ENCODE measurements around the gene RRM2. TPM values are rescaled to one million over a fixed set of nuclear protein-coding genes. Genes with fewer than 3 reads are reported as not detected.

The RRM2 gene
- 26.7 TPM for total RNA-seq

DNA sequence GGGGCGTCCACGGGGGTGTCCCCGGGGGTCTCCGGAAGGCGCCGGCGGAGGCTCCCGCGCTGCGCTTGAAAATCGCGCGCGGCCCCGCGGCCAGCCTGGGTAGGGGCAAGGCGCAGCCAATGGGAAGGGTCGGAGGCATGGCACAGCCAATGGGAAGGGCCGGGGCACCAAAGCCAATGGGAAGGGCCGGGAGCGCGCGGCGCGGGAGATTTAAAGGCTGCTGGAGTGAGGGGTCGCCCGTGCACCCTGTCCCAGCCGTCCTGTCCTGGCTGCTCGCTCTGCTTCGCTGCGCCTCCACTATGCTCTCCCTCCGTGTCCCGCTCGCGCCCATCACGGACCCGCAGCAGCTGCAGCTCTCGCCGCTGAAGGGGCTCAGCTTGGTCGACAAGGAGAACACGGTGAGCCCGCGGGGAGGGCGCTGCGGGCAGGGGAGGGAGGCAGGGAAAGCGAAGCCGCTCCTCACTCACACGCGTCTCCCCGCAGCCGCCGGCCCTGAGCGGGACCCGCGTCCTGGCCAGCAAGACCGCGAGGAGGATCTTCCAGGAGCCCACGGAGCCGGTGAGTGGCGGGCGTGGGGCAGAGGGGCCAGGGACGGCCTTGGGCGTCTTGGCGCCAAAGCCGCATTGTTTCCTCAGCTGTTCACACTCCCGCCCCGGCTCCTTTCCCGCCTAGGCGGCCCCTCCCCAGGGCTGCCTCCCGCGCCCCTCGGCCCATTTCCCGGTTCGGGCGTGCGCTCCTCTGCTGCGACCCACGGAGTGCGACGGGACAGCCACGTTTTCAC lies at the start of gene RRM2:
TSS of gene RRM2 (plus strand) at position 240 of the 781 bp plus-strand sequence. CDS start at position 300, 60 bp downstream.

DNA sequence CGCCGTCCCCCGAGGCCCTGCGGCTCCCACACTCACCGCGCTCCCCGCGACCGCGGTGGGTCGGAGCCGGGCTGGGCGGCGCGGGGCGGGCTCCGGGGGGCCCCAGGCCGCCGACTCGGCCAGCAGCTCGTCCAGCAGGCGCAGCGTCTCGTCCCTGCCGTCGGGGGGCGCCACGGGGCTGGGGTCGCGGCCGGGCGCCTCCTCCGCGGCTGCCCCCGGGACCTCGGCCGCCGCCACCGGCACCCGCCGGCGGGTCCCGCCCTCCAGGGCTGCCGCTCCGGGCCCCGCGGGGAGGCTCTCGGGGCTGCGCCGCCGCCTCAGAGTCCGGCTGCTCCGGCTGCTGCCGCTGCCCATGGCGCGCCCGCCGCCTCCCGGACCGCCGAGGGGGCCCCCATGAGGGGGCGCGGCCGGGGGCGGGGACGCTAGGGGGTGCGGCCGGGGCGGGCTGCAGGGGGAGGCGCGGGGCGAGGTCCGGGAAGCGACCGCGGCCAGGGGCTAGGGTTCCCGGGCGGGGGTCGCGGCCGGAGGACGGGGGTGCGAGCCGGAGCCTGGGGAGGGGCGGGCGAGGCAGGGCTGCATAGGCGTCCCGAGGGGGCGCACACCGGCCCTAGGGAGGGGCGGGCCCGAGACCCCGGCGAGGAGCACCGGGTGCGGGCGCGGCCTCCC lies 42.5 kb upstream of the RRM2 start, which contains the start of gene CYS1:
TSS of gene CYS1 (minus strand) at position 542 of the 666 bp plus-strand sequence. CDS start at position 354, 188 bp downstream.

Small RNA genes lying within 50 kb of the gene (small RNA-seq; reads per million reads assigned to genes)
- gene RF00410 (ENCODE audit: low replicate concordance) (0.07 reads per million), gene RF00568 (ENCODE audit: low replicate concordance) (not detected)

Other genes starting within 250 kb of the RRM2 start
- gene GRHL1, start 171.0 kb upstream of the RRM2 start, total RNA-seq = 5.4 TPM
- gene KLF11, start 79.2 kb upstream of the RRM2 start, total RNA-seq = 18.2 TPM
- 151 TPM for gene CYS1, start 42.3 kb upstream of the RRM2 start, total RNA-seq
- 30.1 TPM for gene HPCAL1, start 180.2 kb downstream of the RRM2 start, total RNA-seq

Measured in metanephros (tissue), 2 donors.